ENCODE data around the gene MESP1.

Gene MESP1

DNA sequence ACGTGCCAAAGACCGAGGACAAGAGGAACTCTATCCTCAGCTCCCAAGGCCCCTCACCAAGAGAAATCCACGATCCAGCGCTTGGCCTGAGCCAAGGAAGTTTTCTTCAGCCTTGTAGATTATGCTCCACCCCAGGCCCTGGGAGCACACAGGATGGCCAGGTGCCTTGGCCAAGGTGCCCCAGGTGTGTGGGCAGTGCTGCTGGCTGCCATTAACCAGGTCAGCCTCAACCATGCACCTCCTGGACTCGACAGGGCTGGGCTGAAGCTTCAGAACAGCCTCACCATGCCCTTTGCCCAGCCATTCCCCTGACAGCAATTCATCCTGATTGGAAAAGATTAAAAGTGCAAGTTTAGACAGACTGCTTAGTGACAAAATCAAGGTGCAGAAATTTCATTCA is 10.9 kb upstream of the MESP1 start:
- TF ChIP-seq YY1 (IDR thresholded peaks at IDR 0.05; ENCODE audit: insufficient read depth, insufficient read length) (no peak), SUZ12 (IDR thresholded peaks at IDR 0.05; ENCODE audit: extremely low read depth, insufficient read depth, insufficient read length) (no peak), ZNF274 (IDR thresholded peaks at IDR 0.05; ENCODE audit: low read depth, low read length) (no peak)
- H3K4me3 ChIP-seq (ENCODE audit: insufficient read length, low read depth), result no peak overlapping the region
- no peak for DNase-seq (ENCODE audit: low read depth, low spot score)
- H3K27me3 ChIP-seq (ENCODE audit: insufficient read depth, insufficient read length), result no peaks in the 10 kb centered on the region
- peaks cover 12% of the 10 kb centered on the region for H3K4me1 ChIP-seq (ENCODE audit: insufficient read depth, insufficient read length)
- H3K9ac ChIP-seq (ENCODE audit: insufficient read length, low read depth), result no peak overlapping the region
- H3K9me3 ChIP-seq (ENCODE audit: insufficient read depth, low read length), result no peaks in the 10 kb centered on the region
- H3K36me3 ChIP-seq (ENCODE audit: insufficient read depth, insufficient read length, low read length), result no peaks in the 10 kb centered on the region

DNA sequence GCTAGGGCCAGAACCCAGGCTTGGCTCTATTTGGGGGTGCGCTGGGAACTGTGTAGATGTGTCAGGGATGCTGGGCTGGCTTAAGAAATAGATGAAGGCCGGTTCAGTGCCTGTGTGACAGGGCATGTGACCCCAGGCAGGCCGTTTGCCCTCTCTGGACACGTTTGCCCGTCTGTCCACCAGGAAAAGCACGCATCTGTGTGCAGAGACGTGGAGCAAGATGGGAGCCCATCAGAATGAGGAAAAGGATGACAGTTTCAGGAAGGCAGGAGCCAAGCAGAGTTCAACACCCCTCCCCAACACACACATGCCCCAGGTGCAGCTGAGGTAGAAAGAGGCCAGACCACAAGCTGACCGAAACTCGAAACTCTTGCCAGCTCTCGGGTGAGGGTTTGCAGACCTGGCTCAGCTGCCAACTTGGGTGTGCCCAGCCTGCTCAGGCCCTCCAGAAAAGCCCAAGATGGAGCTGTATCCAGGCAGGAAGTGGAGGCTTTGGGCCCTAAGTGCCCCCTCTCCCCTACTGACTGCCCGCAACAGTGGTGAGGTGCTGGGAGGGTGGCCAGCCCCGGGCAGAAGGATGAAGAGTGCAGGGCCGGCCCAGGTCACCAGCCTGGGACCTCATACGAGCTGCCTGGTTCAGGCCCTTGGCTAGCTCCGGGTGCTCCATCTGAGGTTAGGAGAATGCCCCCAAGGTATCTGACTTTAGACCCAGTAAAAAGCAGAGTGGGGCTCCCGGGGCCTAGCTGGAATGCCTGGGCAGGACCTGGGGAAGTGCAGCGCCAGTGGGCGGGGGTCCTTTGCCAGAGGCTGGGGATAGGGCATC is 10.2 kb upstream of the MESP1 start:
- Histone ChIP-seq H3K9ac (ENCODE audit: insufficient read length, low read depth) (peak overlapping the region; percentile 32), H3K9me3 (ENCODE audit: insufficient read depth, low read length) (no peaks in the 10 kb centered on the region), H3K4me3 (ENCODE audit: insufficient read length, low read depth) (no peak overlapping the region), H3K27me3 (ENCODE audit: insufficient read depth, insufficient read length) (no peaks in the 10 kb centered on the region), H3K36me3 (ENCODE audit: insufficient read depth, insufficient read length, low read length) (no peaks in the 10 kb centered on the region), H3K4me1 (ENCODE audit: insufficient read depth, insufficient read length) (peaks cover 12% of the 10 kb centered on the region)
- DNase-seq (ENCODE audit: low read depth, low spot score), result no peak
- no peak for TF ChIP-seq YY1 (IDR thresholded peaks at IDR 0.05; ENCODE audit: insufficient read depth, insufficient read length)
- no peak for TF ChIP-seq SUZ12 (IDR thresholded peaks at IDR 0.05; ENCODE audit: extremely low read depth, insufficient read depth, insufficient read length)
- TF ChIP-seq ZNF274 (IDR thresholded peaks at IDR 0.05; ENCODE audit: low read depth, low read length), result no peak

DNA sequence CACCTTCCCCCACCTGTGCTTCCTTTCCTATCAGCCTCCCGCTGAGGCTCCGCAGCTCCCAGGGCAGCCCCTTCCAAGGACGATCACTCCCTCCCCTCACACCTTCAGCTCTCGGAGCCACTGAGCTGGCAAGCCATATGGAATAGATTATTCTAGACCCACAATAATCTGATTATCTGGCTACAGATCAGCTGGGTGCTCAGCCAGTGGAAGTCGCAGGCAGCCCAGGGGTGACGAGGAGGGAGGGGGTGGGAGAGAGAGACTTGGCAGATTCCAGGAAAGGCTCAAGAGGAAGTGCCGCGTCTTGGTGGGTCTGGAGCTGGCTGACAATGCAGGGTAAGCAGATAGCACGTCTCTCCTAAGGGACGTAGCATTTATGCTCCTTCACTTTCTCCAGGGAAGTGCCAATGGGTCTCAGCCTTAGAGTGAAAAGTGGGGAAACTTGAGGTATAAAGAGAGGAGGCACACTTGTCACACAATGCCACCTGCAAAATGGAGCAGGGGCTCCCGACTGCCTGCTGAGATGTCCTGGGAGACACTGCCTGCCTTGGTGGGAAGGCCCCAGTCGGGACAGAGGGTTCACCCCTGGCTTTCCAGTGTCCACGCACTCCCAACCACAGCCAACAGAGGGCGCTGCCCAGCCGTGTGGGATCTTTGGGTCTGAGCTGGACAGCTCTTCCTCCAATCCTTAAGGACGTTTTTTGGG is 9.4 kb upstream of the MESP1 start:
- no peak for TF ChIP-seq ZNF274 (IDR thresholded peaks at IDR 0.05; ENCODE audit: low read depth, low read length)
- no peak for TF ChIP-seq YY1 (IDR thresholded peaks at IDR 0.05; ENCODE audit: insufficient read depth, insufficient read length)
- no peak for TF ChIP-seq SUZ12 (IDR thresholded peaks at IDR 0.05; ENCODE audit: extremely low read depth, insufficient read depth, insufficient read length)
- Histone ChIP-seq H3K27me3 (ENCODE audit: insufficient read depth, insufficient read length) (no peaks in the 10 kb centered on the region), H3K4me1 (ENCODE audit: insufficient read depth, insufficient read length) (peaks cover 12% of the 10 kb centered on the region), H3K9me3 (ENCODE audit: insufficient read depth, low read length) (no peaks in the 10 kb centered on the region), H3K4me3 (ENCODE audit: insufficient read length, low read depth) (no peak overlapping the region), H3K36me3 (ENCODE audit: insufficient read depth, insufficient read length, low read length) (no peaks in the 10 kb centered on the region), H3K9ac (ENCODE audit: insufficient read length, low read depth) (no peak overlapping the region)
- DNase-seq (ENCODE audit: low read depth, low spot score), result peak; percentile 61

DNA sequence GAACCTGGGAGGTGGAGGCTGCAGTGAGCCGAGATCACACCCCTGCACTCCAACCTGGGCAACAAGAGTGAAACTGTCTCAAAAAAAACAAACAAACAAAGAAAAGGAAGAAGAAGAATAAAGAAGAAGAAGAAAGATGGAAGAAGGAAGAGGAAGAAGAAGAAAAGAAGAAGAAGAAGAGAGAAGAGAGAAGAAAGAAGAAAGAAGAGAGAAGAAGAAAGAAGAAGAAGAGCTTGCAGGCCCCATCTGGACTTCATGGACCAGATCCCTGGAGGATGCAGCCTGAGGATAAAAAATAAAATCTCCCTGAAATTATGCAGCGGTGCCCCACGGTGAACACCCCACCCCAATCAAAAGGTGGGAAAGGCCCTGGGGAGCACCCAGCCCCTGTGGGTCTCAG is 8.8 kb upstream of the MESP1 start:
- peaks cover 12% of the 10 kb centered on the region for H3K4me1 ChIP-seq (ENCODE audit: insufficient read depth, insufficient read length)
- TF ChIP-seq YY1 (IDR thresholded peaks at IDR 0.05; ENCODE audit: insufficient read depth, insufficient read length) (no peak), SUZ12 (IDR thresholded peaks at IDR 0.05; ENCODE audit: extremely low read depth, insufficient read depth, insufficient read length) (no peak)
- DNase-seq (ENCODE audit: low read depth, low spot score), result no peak

DNA sequence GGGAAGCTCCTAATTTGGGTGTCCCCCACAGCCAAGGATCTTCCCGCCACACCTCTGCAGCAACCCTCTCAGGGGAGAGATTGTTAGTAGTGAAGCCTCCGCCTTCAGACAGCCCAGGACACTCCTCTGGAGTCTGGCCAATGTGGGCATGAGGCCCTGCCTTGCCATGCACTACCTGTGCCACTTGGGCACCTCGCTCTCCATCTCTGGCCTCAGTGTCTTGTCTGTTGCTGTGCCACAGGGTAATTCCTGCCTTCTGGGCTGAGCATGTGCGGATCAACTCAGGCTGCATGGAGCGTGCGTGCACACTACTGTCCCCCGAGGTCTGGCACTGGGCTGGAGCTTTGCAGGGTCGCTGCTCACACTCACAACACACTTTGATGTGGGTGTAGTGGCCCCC is 7.9 kb upstream of the MESP1 start:
- no peaks in the 10 kb centered on the region for H3K27me3 ChIP-seq (ENCODE audit: insufficient read depth, insufficient read length)
- DNase-seq (ENCODE audit: low read depth, low spot score), result no peak
- no peak overlapping the region for H3K4me3 ChIP-seq (ENCODE audit: insufficient read length, low read depth)
- no peak overlapping the region for H3K9ac ChIP-seq (ENCODE audit: insufficient read length, low read depth)
- no peaks in the 10 kb centered on the region for H3K36me3 ChIP-seq (ENCODE audit: insufficient read depth, insufficient read length, low read length)
- no peaks in the 10 kb centered on the region for H3K9me3 ChIP-seq (ENCODE audit: insufficient read depth, low read length)
- TF ChIP-seq YY1 (IDR thresholded peaks at IDR 0.05; ENCODE audit: insufficient read depth, insufficient read length) (no peak), SUZ12 (IDR thresholded peaks at IDR 0.05; ENCODE audit: extremely low read depth, insufficient read depth, insufficient read length) (no peak), ZNF274 (IDR thresholded peaks at IDR 0.05; ENCODE audit: low read depth, low read length) (no peak)
- H3K4me1 ChIP-seq (ENCODE audit: insufficient read depth, insufficient read length), result peaks cover 12% of the 10 kb centered on the region

More for the DNA sequence above, 8.8 kb upstream of the MESP1 start:
- Histone ChIP-seq H3K9ac (ENCODE audit: insufficient read length, low read depth) (no peak overlapping the region), H3K4me3 (ENCODE audit: insufficient read length, low read depth) (no peak overlapping the region), H3K36me3 (ENCODE audit: insufficient read depth, insufficient read length, low read length) (no peaks in the 10 kb centered on the region), H3K9me3 (ENCODE audit: insufficient read depth, low read length) (no peaks in the 10 kb centered on the region), H3K27me3 (ENCODE audit: insufficient read depth, insufficient read length) (no peaks in the 10 kb centered on the region)

DNA sequence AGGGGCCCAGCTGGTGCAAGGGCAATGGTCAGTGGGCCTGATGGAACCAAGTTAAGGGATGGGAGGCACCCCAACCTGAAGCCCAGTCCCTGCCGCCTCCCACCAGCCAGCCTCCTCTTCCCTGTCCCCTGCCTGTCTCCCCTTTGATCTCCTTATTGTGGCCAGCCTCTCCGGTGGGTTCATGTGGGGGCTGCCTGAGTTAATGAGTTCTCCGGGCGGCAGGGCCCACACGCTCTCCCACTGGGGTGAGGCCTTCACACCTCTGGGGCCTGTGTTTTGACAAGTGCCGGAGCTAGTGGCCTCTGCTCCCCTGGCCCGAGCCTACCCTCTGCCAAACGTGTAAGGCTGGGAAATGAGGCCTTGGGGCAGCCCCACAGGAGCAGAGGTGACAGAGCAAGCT is 7.2 kb upstream of the MESP1 start:
- no peak overlapping the region for H3K9ac ChIP-seq (ENCODE audit: insufficient read length, low read depth)
- peaks cover 12% of the 10 kb centered on the region for H3K4me1 ChIP-seq (ENCODE audit: insufficient read depth, insufficient read length)
- no peak overlapping the region for H3K4me3 ChIP-seq (ENCODE audit: insufficient read length, low read depth)
- no peaks in the 10 kb centered on the region for H3K9me3 ChIP-seq (ENCODE audit: insufficient read depth, low read length)
- TF ChIP-seq YY1 (IDR thresholded peaks at IDR 0.05; ENCODE audit: insufficient read depth, insufficient read length) (no peak), SUZ12 (IDR thresholded peaks at IDR 0.05; ENCODE audit: extremely low read depth, insufficient read depth, insufficient read length) (no peak), ZNF274 (IDR thresholded peaks at IDR 0.05; ENCODE audit: low read depth, low read length) (no peak)
- no peak for DNase-seq (ENCODE audit: low read depth, low spot score)
- no peaks in the 10 kb centered on the region for H3K36me3 ChIP-seq (ENCODE audit: insufficient read depth, insufficient read length, low read length)
- peaks cover 2% of the 10 kb centered on the region for H3K27me3 ChIP-seq (ENCODE audit: insufficient read depth, insufficient read length)

DNA sequence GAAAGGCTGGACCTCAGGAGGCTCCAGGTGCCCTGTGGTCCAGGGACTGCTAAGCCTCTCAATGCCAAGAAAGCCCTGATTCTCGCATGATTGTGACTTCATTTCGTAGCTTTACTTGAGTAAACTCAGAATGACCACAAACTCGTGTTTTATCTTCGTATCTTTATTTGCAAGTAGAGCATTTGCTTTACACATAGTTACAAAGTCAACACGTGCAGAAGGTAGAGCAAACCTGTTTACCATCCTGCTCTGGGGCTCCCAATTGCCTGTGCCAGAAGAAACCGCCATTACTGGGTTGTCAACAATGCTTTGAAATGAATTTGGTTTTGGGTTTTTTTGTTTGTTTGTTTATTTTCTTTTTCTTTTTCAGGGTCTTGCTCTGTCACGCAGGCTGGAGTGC is 5.8 kb upstream of the MESP1 start:
- no peak for TF ChIP-seq ZNF274 (IDR thresholded peaks at IDR 0.05; ENCODE audit: low read depth, low read length)
- TF ChIP-seq YY1 (IDR thresholded peaks at IDR 0.05; ENCODE audit: insufficient read depth, insufficient read length), result no peak
- TF ChIP-seq SUZ12 (IDR thresholded peaks at IDR 0.05; ENCODE audit: extremely low read depth, insufficient read depth, insufficient read length), result no peak
- H3K9me3 ChIP-seq (ENCODE audit: insufficient read depth, low read length), result no peaks in the 10 kb centered on the region
- no peaks in the 10 kb centered on the region for H3K36me3 ChIP-seq (ENCODE audit: insufficient read depth, insufficient read length, low read length)
- H3K4me3 ChIP-seq (ENCODE audit: insufficient read length, low read depth), result no peak overlapping the region
- no peak for DNase-seq (ENCODE audit: low read depth, low spot score)
- peaks cover 12% of the 10 kb centered on the region for H3K4me1 ChIP-seq (ENCODE audit: insufficient read depth, insufficient read length)
- no peak overlapping the region for H3K9ac ChIP-seq (ENCODE audit: insufficient read length, low read depth)
- H3K27me3 ChIP-seq (ENCODE audit: insufficient read depth, insufficient read length), result peaks cover 15% of the 10 kb centered on the region

Data from NT2/D1 (cell line).